Stimulated activated CD4-positive, alpha-beta T cell treated with anti-CD3 and anti-CD28 coated beads, Interleukin-4, amount 100 ng/mL, for 24 hours (primary cell): ENCODE measurements around the gene C1orf159.
A peak's percentile ranks its signal among the peaks of the same experiment; 100 is the strongest.
"Not testable (repeated sequence)": the region's sequence is repeated elsewhere in the genome, so short reads cannot be mapped to it uniquely, and the experiment has no call there.

Experiments used
- DNase-seq: peaks from one replicate; pipeline ENCODE4 v3.0.0-alpha.2; 2020

Gene C1orf159

GRCh38 chr1:1115786-1116700 lies at the start of gene C1orf159:
C1orf159 (minus strand) TSS chr1:1116089; CDS start chr1:1091543, 24,546 bp downstream.
- DNase-seq, result peak; percentile 98

GRCh38 chr1:1165485-1165884 lies 49.6 kb upstream of the C1orf159 start:
- DNase-seq, result no peak

GRCh38 chr1:1164701-1165451 lies 49.0 kb upstream of the C1orf159 start:
- no peak for DNase-seq

GRCh38 chr1:1164361-1164700 lies 48.4 kb upstream of the C1orf159 start:
- DNase-seq, result no peak

GRCh38 chr1:1163538-1164070 lies 47.7 kb upstream of the C1orf159 start:
- no peak for DNase-seq

GRCh38 chr1:1162597-1163537 lies 47.0 kb upstream of the C1orf159 start:
- no peak for DNase-seq

- DNase-seq, result no peak
Observed at GRCh38 chr1:1161683-1162079, 45.8 kb upstream of the C1orf159 start.

GRCh38 chr1:1161078-1161682 lies 45.3 kb upstream of the C1orf159 start:
- DNase-seq, result no peak

GRCh38 chr1:1160281-1160930 lies 44.5 kb upstream of the C1orf159 start:
- DNase-seq, result no peak

- DNase-seq, result no peak
Observed at GRCh38 chr1:1157914-1158710, 42.2 kb upstream of the C1orf159 start.

GRCh38 chr1:1157426-1157913 lies 41.6 kb upstream of the C1orf159 start:
- peak; percentile 65 for DNase-seq

GRCh38 chr1:1157033-1157365 lies 41.1 kb upstream of the C1orf159 start:
- no peak for DNase-seq

GRCh38 chr1:1156140-1157032 lies 40.5 kb upstream of the C1orf159 start:
- DNase-seq, result no peak

- no peak for DNase-seq
Observed at GRCh38 chr1:1155258-1155657, 39.4 kb upstream of the C1orf159 start.

- no peak for DNase-seq
Observed at GRCh38 chr1:1153874-1154273, 38.0 kb upstream of the C1orf159 start.

GRCh38 chr1:1153215-1153614 lies 37.3 kb upstream of the C1orf159 start:
- DNase-seq, result not testable (repeated sequence)

- DNase-seq, result not testable (repeated sequence)
Observed at GRCh38 chr1:1152431-1152830, 36.5 kb upstream of the C1orf159 start.

GRCh38 chr1:1151306-1151705 lies 35.4 kb upstream of the C1orf159 start:
- DNase-seq, result no peak

- no peak for DNase-seq
Observed at GRCh38 chr1:1150100-1150499, 34.2 kb upstream of the C1orf159 start.

GRCh38 chr1:1149416-1149815 lies 33.5 kb upstream of the C1orf159 start:
- DNase-seq, result no peak
